Measurements from ENCODE around the gene PLEKHN1.
"Not testable (repeated sequence)": the region's sequence is repeated elsewhere in the genome, so short reads cannot be mapped to it uniquely, and the experiment has no call there.

Gene PLEKHN1

GRCh38 chr1:963746-964525, 2.3 kb upstream of the PLEKHN1 start:
- DNase-seq = no peak

- no peak for DNase-seq
Observed at GRCh38 chr1:964691-965525, 1.4 kb upstream of the PLEKHN1 start.

- DNase-seq = no peak
Observed at GRCh38 chr1:965526-966134, 652 bp upstream of the PLEKHN1 start.

- peak; percentile 54 for DNase-seq
Observed at GRCh38 chr1:966704-967300, 520 bp downstream of the PLEKHN1 start.

- no peak for DNase-seq
Observed at GRCh38 chr1:967466-968343, 1.4 kb downstream of the PLEKHN1 start.

- DNase-seq = no peak
Observed at GRCh38 chr1:969260-969855, 3.1 kb downstream of the PLEKHN1 start.

GRCh38 chr1:970242-970972, 4.1 kb downstream of the PLEKHN1 start:
- no peak for DNase-seq

- DNase-seq = no peak
Observed at GRCh38 chr1:970973-971730, 4.9 kb downstream of the PLEKHN1 start.

GRCh38 chr1:971751-972506, 5.6 kb downstream of the PLEKHN1 start:
- DNase-seq = no peak

GRCh38 chr1:972726-973458, 6.6 kb downstream of the PLEKHN1 start:
- no peak for DNase-seq

- no peak for DNase-seq
Observed at GRCh38 chr1:973459-974292, 7.4 kb downstream of the PLEKHN1 start.

GRCh38 chr1:974293-974640, 8.0 kb downstream of the PLEKHN1 start:
- DNase-seq = no peak

- DNase-seq = no peak
Observed at GRCh38 chr1:974687-975328, 8.5 kb downstream of the PLEKHN1 start.

GRCh38 chr1:975365-975764, 9.1 kb downstream of the PLEKHN1 start:
- no peak for DNase-seq

- peak; percentile 62 for DNase-seq
Observed at GRCh38 chr1:975896-976683, 9.8 kb downstream of the PLEKHN1 start.

- not testable (repeated sequence) for DNase-seq
Observed at GRCh38 chr1:976791-977190, 10.5 kb downstream of the PLEKHN1 start.
